Measurements from ENCODE around the gene DOCK1.
A peak's percentile ranks its signal among the peaks of the same experiment; 100 is the strongest.

The DOCK1 gene

DNA sequence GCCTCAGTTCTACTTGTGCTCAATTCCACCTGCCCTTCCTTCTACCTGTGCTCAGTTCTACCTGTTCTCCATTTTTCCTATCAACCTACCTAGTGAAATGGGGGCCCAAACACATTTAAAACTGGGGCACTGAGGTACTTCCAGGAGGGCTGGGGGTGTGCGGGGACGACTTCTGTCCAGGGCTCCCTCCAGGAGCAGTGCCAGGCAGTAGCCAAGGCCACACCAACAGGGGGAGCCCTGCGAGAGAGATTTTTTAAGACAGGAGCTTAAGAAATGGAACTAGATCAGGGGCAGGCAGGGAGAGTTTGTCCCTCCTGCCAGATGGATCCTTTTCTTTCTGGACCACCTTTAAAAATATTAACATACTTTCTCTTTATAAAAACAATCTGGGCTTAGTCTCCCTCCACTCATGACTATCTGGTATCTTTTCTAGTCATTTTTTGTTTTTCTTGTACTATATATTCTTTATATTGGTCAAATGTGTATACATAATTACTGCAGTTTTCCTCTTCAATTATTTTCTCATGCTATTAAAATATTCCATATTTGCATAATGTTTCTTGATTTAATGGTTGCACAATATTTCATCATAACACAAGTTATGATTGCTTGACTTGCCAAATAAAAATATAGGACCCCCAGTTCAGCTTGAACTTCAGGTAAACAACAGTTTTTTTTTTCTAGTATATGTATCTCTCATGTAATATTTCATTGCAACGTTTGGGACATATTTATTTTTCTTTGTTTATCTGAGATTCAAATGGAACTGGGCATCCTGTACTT is 338.5 kb downstream of the DOCK1 start:
- H3K4me3 ChIP-seq (ENCODE audit: low read length in 2 of 2), result no peak overlapping the region
- no peaks in the 10 kb centered on the region for H3K79me1 ChIP-seq (ENCODE audit: low read depth, low read length)
- no CpG with 5 or more reads among the region's 4 CpGs for WGBS, 2 donors (ENCODE audit: extremely low coverage in 2 of 2, insufficient read length in 2 of 2, insufficient replicate concordance in 1 of 2)
- H4K8ac ChIP-seq (ENCODE audit: low read depth, low read length), result no peak overlapping the region
- H3K18ac ChIP-seq (ENCODE audit: low read length), result no peak overlapping the region
- peak; percentile 31 for DNase-seq (ENCODE audit: low spot score)
- no peaks in the 10 kb centered on the region for H3K4me1 ChIP-seq (ENCODE audit: control insufficient read depth in 2 of 2, insufficient read depth in 1 of 2, low read depth in 1 of 2, low read length in 2 of 2)
- no peak overlapping the region for H2BK15ac ChIP-seq (ENCODE audit: low read length)
- H2BK12ac ChIP-seq (ENCODE audit: low read length), result no peak overlapping the region
- no peak overlapping the region for H2AK5ac ChIP-seq (ENCODE audit: low read depth, low read length)
- no peak overlapping the region for H3K23ac ChIP-seq (ENCODE audit: low read depth, low read length, poor library complexity)
- no peak overlapping the region for H2AFZ ChIP-seq (ENCODE audit: low read length)
- H3K9ac ChIP-seq (ENCODE audit: low read depth, low read length, poor library complexity), result no peak overlapping the region
- H3K27ac ChIP-seq (replicated peaks; ENCODE audit: low read length), result no peak overlapping the region
- no peak overlapping the region for H3K4me2 ChIP-seq (ENCODE audit: insufficient read depth, low read length, poor library complexity, severe bottlenecking)
- no peaks in the 10 kb centered on the region for H3K27me3 ChIP-seq (ENCODE audit: control insufficient read depth in 3 of 3, insufficient read depth in 3 of 3, low read depth in 1 of 3, low read length in 3 of 3)
- no peak overlapping the region for H3K14ac ChIP-seq (ENCODE audit: low read length)
- peaks cover 0 to 7% of the 10 kb centered on the region in 2 donors for H3K9me3 ChIP-seq (replicated peaks in 1 of 2; ENCODE audit: control insufficient read depth in 2 of 2, insufficient read depth in 1 of 2, low read depth in 1 of 2, low read length in 2 of 2)
- no peak overlapping the region for H2BK5ac ChIP-seq (ENCODE audit: low read length)
- H2BK120ac ChIP-seq (ENCODE audit: low read depth, low read length), result no peak overlapping the region
- no peak overlapping the region for H3K4ac ChIP-seq (ENCODE audit: low read length)
- peaks cover 3 to 8% of the 10 kb centered on the region in 2 donors for H3K36me3 ChIP-seq (replicated peaks in 1 of 2; ENCODE audit: control insufficient read depth in 2 of 2, insufficient read depth in 2 of 2, low read length in 2 of 2)
- no peak overlapping the region for H4K91ac ChIP-seq (ENCODE audit: low read depth, low read length, poor library complexity)

DNA sequence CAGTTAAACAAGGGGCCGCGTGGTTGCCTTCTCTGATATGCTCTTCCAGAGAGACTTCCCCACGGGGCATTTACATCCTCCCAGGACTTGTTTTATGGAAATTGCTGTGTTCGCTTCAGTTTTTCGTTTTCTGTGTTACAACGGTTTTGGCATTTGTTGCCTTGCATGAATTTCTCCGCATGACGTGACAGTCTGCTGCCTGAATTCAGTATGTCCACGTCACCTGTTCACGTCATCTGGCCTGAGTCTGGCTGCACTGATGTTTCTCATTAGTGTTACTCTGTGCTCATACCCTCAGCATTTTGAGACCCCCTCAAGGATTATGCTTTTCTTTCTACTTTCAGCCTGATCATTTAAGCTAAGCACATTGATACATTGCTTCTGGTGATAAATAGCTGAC is 340.2 kb downstream of the DOCK1 start:
- Histone ChIP-seq H3K4me2 (ENCODE audit: insufficient read depth, low read length, poor library complexity, severe bottlenecking) (no peak overlapping the region), H3K27me3 (ENCODE audit: control insufficient read depth in 3 of 3, insufficient read depth in 3 of 3, low read depth in 1 of 3, low read length in 3 of 3) (no peaks in the 10 kb centered on the region), H3K23ac (ENCODE audit: low read depth, low read length, poor library complexity) (no peak overlapping the region), H3K79me1 (ENCODE audit: low read depth, low read length) (no peaks in the 10 kb centered on the region), H4K8ac (ENCODE audit: low read depth, low read length) (no peak overlapping the region), H2AFZ (ENCODE audit: low read length) (no peak overlapping the region), H3K9ac (ENCODE audit: low read depth, low read length, poor library complexity) (no peak overlapping the region), H3K4me1 (ENCODE audit: control insufficient read depth in 2 of 2, insufficient read depth in 1 of 2, low read depth in 1 of 2, low read length in 2 of 2) (no peaks in the 10 kb centered on the region), H3K36me3 (replicated peaks in 1 of 2; ENCODE audit: control insufficient read depth in 2 of 2, insufficient read depth in 2 of 2, low read length in 2 of 2) (peaks cover 9 to 22% of the 10 kb centered on the region in 2 donors), H2BK120ac (ENCODE audit: low read depth, low read length) (no peak overlapping the region), H2BK15ac (ENCODE audit: low read length) (no peak overlapping the region), H3K4ac (ENCODE audit: low read length) (no peak overlapping the region), H4K91ac (ENCODE audit: low read depth, low read length, poor library complexity) (no peak overlapping the region), H3K14ac (ENCODE audit: low read length) (no peak overlapping the region), H2AK5ac (ENCODE audit: low read depth, low read length) (no peak overlapping the region), H3K9me3 (replicated peaks in 1 of 2; ENCODE audit: control insufficient read depth in 2 of 2, insufficient read depth in 1 of 2, low read depth in 1 of 2, low read length in 2 of 2) (peaks cover 0 to 11% of the 10 kb centered on the region in 2 donors), H3K4me3 (ENCODE audit: low read length in 2 of 2) (no peak overlapping the region), H3K27ac (replicated peaks; ENCODE audit: low read length) (no peak overlapping the region), H2BK12ac (ENCODE audit: low read length) (no peak overlapping the region), H3K18ac (ENCODE audit: low read length) (no peak overlapping the region), H2BK5ac (ENCODE audit: low read length) (no peak overlapping the region)
- no peak for DNase-seq (ENCODE audit: low spot score)
- WGBS, 2 donors (ENCODE audit: extremely low coverage in 2 of 2, insufficient read length in 2 of 2, insufficient replicate concordance in 1 of 2), result no CpG with 5 or more reads among the region's 10 CpGs

DNA sequence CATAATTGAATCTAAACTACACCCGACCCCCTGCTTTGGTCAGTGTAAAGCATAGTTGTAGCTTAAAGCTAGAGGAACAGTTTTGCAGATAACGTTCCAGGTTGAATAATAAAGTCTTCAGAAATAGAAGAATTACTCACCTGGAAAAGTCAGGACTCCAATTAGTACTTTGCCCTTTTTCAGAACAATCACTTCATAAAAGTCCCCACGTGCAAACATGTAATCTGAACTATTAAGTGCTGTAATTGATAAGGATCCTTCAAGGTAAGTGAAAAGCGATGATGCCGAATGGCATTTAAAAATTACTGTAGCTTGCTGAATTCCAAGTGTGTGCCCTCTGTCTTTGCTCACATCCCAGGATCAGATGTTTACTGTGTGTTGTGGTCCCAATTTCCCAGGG is 344.8 kb downstream of the DOCK1 start:
- Histone ChIP-seq H3K9me3 (replicated peaks in 1 of 2; ENCODE audit: control insufficient read depth in 2 of 2, insufficient read depth in 1 of 2, low read depth in 1 of 2, low read length in 2 of 2) (peaks cover 0 to 11% of the 10 kb centered on the region in 2 donors), H3K4me1 (ENCODE audit: control insufficient read depth in 2 of 2, insufficient read depth in 1 of 2, low read depth in 1 of 2, low read length in 2 of 2) (no peaks in the 10 kb centered on the region), H2BK5ac (ENCODE audit: low read length) (no peak overlapping the region), H3K27ac (replicated peaks; ENCODE audit: low read length) (no peak overlapping the region), H3K18ac (ENCODE audit: low read length) (no peak overlapping the region), H2BK12ac (ENCODE audit: low read length) (no peak overlapping the region), H3K4me2 (ENCODE audit: insufficient read depth, low read length, poor library complexity, severe bottlenecking) (no peak overlapping the region), H3K79me1 (ENCODE audit: low read depth, low read length) (no peaks in the 10 kb centered on the region), H3K36me3 (replicated peaks in 1 of 2; ENCODE audit: control insufficient read depth in 2 of 2, insufficient read depth in 2 of 2, low read length in 2 of 2) (peaks cover 12 to 22% of the 10 kb centered on the region in 2 donors), H3K14ac (ENCODE audit: low read length) (no peak overlapping the region), H2AK5ac (ENCODE audit: low read depth, low read length) (no peak overlapping the region), H2AFZ (ENCODE audit: low read length) (no peak overlapping the region), H4K8ac (ENCODE audit: low read depth, low read length) (no peak overlapping the region), H3K4ac (ENCODE audit: low read length) (no peak overlapping the region), H3K27me3 (ENCODE audit: control insufficient read depth in 3 of 3, insufficient read depth in 3 of 3, low read depth in 1 of 3, low read length in 3 of 3) (no peaks in the 10 kb centered on the region), H2BK120ac (ENCODE audit: low read depth, low read length) (no peak overlapping the region), H3K4me3 (ENCODE audit: low read length in 2 of 2) (no peak overlapping the region), H2BK15ac (ENCODE audit: low read length) (no peak overlapping the region), H3K23ac (ENCODE audit: low read depth, low read length, poor library complexity) (no peak overlapping the region), H3K9ac (ENCODE audit: low read depth, low read length, poor library complexity) (no peak overlapping the region), H4K91ac (ENCODE audit: low read depth, low read length, poor library complexity) (no peak overlapping the region)
- no peak for DNase-seq (ENCODE audit: low spot score)
- WGBS, 2 donors (ENCODE audit: extremely low coverage in 2 of 2, insufficient read length in 2 of 2, insufficient replicate concordance in 1 of 2), result no CpG with 5 or more reads among the region's 5 CpGs

DNA sequence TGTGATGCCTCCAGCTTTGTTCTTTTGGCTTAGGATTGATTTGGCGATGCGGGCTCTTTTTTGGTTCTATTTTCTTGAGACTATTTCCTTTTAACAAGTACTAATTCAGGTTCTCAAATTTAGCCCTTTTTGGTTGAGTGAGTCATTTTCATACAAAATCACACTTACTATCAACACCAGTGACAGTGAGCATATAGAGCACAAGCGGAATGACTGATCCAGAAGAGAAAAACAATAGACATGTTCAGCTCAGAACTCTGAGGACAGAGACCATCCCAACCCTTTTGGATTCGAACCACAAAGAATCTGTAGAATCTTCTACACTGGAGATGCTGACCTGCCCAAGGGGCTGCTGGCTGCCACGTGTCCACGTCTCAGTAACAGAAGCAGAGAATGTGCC is 347.6 kb downstream of the DOCK1 start:
- H2BK12ac ChIP-seq (ENCODE audit: low read length), result no peak overlapping the region
- H3K23ac ChIP-seq (ENCODE audit: low read depth, low read length, poor library complexity), result no peak overlapping the region
- DNase-seq (ENCODE audit: low spot score), result no peak
- H3K27ac ChIP-seq (replicated peaks; ENCODE audit: low read length), result no peak overlapping the region
- H2AK5ac ChIP-seq (ENCODE audit: low read depth, low read length), result no peak overlapping the region
- no peak overlapping the region for H3K18ac ChIP-seq (ENCODE audit: low read length)
- no peaks in the 10 kb centered on the region for H3K27me3 ChIP-seq (ENCODE audit: control insufficient read depth in 3 of 3, insufficient read depth in 3 of 3, low read depth in 1 of 3, low read length in 3 of 3)
- no peak overlapping the region for H2BK5ac ChIP-seq (ENCODE audit: low read length)
- H3K4me3 ChIP-seq (ENCODE audit: low read length in 2 of 2), result no peak overlapping the region
- no peak overlapping the region for H2AFZ ChIP-seq (ENCODE audit: low read length)
- no CpG with 5 or more reads among the region's 6 CpGs for WGBS, 2 donors (ENCODE audit: extremely low coverage in 2 of 2, insufficient read length in 2 of 2, insufficient replicate concordance in 1 of 2)
- H4K8ac ChIP-seq (ENCODE audit: low read depth, low read length), result no peak overlapping the region
- H3K9ac ChIP-seq (ENCODE audit: low read depth, low read length, poor library complexity), result no peak overlapping the region
- H3K14ac ChIP-seq (ENCODE audit: low read length), result no peak overlapping the region
- H3K4me1 ChIP-seq (ENCODE audit: control insufficient read depth in 2 of 2, insufficient read depth in 1 of 2, low read depth in 1 of 2, low read length in 2 of 2), result peaks cover 0 to 4% of the 10 kb centered on the region in 2 donors
- no peak overlapping the region for H2BK15ac ChIP-seq (ENCODE audit: low read length)
- H2BK120ac ChIP-seq (ENCODE audit: low read depth, low read length), result no peak overlapping the region
- H3K4me2 ChIP-seq (ENCODE audit: insufficient read depth, low read length, poor library complexity, severe bottlenecking), result no peak overlapping the region
- H3K4ac ChIP-seq (ENCODE audit: low read length), result no peak overlapping the region
- peaks cover 0 to 11% of the 10 kb centered on the region in 2 donors for H3K9me3 ChIP-seq (replicated peaks in 1 of 2; ENCODE audit: control insufficient read depth in 2 of 2, insufficient read depth in 1 of 2, low read depth in 1 of 2, low read length in 2 of 2)
- H3K36me3 ChIP-seq (replicated peaks in 1 of 2; ENCODE audit: control insufficient read depth in 2 of 2, insufficient read depth in 2 of 2, low read length in 2 of 2), result peaks cover 12 to 24% of the 10 kb centered on the region in 2 donors
- no peak overlapping the region for H4K91ac ChIP-seq (ENCODE audit: low read depth, low read length, poor library complexity)
- H3K79me1 ChIP-seq (ENCODE audit: low read depth, low read length), result no peaks in the 10 kb centered on the region

All from neuronal stem cell (in vitro differentiated cells).